Ishikawa (cell line): Measurements from ENCODE around the gene SNX19.

Experiments used
- CEBPB ChIP-seq: IDR thresholded peaks from 2 replicates; pipeline ENCODE4 v1.6.1; 2012
- CREB1 ChIP-seq: IDR thresholded peaks from 2 replicates; pipeline ENCODE4 v1.6.1; 2012; ENCODE audit warnings: low read depth
- EGR1 ChIP-seq: IDR thresholded peaks from 2 replicates; pipeline ENCODE4 v1.6.1; 2012
- EP300 ChIP-seq: IDR thresholded peaks from 2 replicates; pipeline ENCODE4 v1.6.1; 2012; ENCODE audit warnings: borderline replicate concordance
- FOXM1 ChIP-seq: IDR thresholded peaks from 2 replicates; pipeline ENCODE4 v1.6.1; 2012; ENCODE audit warnings: low read depth, borderline replicate concordance
- RAD21 ChIP-seq: IDR thresholded peaks from 2 replicates; pipeline ENCODE4 v1.6.1; 2012; ENCODE audit warnings: low read depth
- TAF1 ChIP-seq: IDR thresholded peaks from 2 replicates; pipeline ENCODE4 v1.6.1; 2012; ENCODE audit warnings: low read depth, mild to moderate bottlenecking
- TCF12 ChIP-seq: IDR thresholded peaks from 2 replicates; pipeline ENCODE4 v1.6.1; 2012; ENCODE audit warnings: low read depth
- TEAD4 ChIP-seq: IDR thresholded peaks from 2 replicates; pipeline ENCODE4 v1.6.1; 2012
- USF1 ChIP-seq: IDR thresholded peaks from 2 replicates; pipeline ENCODE4 v1.6.1; 2012
- YY1 ChIP-seq: IDR thresholded peaks from 2 replicates; pipeline ENCODE4 v1.6.1; 2012; ENCODE audit warnings: low read depth
- ZBTB7A ChIP-seq: IDR thresholded peaks from 2 replicates; pipeline ENCODE4 v1.6.1; 2012; ENCODE audit warnings: low read depth
- TF ChIP-seq, protein P1 (sequence below): IDR thresholded peaks from 2 replicates; pipeline ENCODE4 v1.6.1; 2012; ENCODE audit warnings: low read depth, mild to moderate bottlenecking
- TF ChIP-seq, protein P2 (sequence below): IDR thresholded peaks from 2 replicates; pipeline ENCODE4 v1.6.1; 2012

GRCh38 chr11:130872981-130873380, 43.3 kb downstream of the SNX19 start:
- TF ChIP-seq CREB1 (no peak), TCF12 (no peak), ZBTB7A (no peak), YY1 (no peak), FOXM1 (no peak), TEAD4 (no peak), EP300 (no peak), RAD21 (no peak), CEBPB (no peak), USF1 (no peak), EGR1 (no peak), TAF1 (no peak)
- TF ChIP-seq, protein P1, sequence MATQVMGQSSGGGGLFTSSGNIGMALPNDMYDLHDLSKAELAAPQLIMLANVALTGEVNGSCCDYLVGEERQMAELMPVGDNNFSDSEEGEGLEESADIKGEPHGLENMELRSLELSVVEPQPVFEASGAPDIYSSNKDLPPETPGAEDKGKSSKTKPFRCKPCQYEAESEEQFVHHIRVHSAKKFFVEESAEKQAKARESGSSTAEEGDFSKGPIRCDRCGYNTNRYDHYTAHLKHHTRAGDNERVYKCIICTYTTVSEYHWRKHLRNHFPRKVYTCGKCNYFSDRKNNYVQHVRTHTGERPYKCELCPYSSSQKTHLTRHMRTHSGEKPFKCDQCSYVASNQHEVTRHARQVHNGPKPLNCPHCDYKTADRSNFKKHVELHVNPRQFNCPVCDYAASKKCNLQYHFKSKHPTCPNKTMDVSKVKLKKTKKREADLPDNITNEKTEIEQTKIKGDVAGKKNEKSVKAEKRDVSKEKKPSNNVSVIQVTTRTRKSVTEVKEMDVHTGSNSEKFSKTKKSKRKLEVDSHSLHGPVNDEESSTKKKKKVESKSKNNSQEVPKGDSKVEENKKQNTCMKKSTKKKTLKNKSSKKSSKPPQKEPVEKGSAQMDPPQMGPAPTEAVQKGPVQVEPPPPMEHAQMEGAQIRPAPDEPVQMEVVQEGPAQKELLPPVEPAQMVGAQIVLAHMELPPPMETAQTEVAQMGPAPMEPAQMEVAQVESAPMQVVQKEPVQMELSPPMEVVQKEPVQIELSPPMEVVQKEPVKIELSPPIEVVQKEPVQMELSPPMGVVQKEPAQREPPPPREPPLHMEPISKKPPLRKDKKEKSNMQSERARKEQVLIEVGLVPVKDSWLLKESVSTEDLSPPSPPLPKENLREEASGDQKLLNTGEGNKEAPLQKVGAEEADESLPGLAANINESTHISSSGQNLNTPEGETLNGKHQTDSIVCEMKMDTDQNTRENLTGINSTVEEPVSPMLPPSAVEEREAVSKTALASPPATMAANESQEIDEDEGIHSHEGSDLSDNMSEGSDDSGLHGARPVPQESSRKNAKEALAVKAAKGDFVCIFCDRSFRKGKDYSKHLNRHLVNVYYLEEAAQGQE = no peak
- TF ChIP-seq, protein P2, sequence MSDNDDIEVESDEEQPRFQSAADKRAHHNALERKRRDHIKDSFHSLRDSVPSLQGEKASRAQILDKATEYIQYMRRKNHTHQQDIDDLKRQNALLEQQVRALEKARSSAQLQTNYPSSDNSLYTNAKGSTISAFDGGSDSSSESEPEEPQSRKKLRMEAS = no peak
